Hepatocyte (in vitro differentiated cells): ENCODE data around the gene OTOP3.

Experiments used
- EZH2 ChIP-seq: fragments of 200-600 bp; sonication (generic); IDR thresholded peaks from 2 replicates; pipeline ENCODE4 v1.6.1; 2016; ENCODE audit warnings: antibody characterized with exemption, mild to moderate bottlenecking, borderline replicate concordance
- EZH2phosphoT487 ChIP-seq: fragments of 200-600 bp; sonication (generic); IDR thresholded peaks from one replicate; pipeline ENCODE4 v1.6.1; 2018; ENCODE audit warnings: antibody characterized with exemption, mild to moderate bottlenecking, low read depth, moderate library complexity; ENCODE audit not compliant: unreplicated experiment, severe bottlenecking
- TF ChIP-seq, protein P1 (sequence below): fragments of 200-600 bp; sonication (generic); IDR thresholded peaks from 2 replicates; pipeline ENCODE4 v1.5.1; 2016; ENCODE audit warnings: antibody characterized with exemption, mild to moderate bottlenecking; ENCODE audit not compliant: poor library complexity

DNA sequence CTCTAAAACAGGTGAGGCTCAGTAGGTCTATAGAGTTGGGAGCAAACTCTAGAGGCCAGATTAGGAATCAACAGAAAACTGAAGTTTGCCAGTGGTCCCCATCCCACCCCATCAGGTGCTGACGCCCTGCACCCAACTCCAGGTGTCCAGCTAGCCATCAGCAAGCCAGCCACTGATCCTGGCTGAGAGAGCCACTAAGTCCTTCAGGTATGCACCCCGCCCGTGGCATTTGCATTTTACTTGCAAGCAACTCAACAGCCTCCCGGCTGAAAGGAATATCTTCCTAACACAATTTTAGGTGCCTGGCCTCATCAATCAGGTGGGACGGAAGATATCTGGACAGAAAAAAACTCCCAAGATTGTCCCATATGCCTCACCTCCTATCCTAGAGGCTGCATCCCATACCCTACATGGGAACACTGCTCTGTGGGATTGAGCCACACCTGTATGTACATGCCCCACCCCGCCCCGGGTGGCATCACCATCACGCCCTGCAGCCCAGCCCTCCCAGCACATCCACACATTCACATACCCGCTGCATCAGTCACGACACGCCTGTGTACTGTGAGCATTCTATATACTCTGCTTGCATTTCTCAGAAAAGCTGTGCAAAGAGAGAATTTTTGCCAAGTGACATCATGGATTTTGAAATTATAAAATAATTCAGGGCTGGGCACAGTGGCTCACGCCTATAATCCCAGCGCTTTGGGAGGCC lies 8.3 kb downstream of the OTOP3 start:
- TF ChIP-seq, protein P1, sequence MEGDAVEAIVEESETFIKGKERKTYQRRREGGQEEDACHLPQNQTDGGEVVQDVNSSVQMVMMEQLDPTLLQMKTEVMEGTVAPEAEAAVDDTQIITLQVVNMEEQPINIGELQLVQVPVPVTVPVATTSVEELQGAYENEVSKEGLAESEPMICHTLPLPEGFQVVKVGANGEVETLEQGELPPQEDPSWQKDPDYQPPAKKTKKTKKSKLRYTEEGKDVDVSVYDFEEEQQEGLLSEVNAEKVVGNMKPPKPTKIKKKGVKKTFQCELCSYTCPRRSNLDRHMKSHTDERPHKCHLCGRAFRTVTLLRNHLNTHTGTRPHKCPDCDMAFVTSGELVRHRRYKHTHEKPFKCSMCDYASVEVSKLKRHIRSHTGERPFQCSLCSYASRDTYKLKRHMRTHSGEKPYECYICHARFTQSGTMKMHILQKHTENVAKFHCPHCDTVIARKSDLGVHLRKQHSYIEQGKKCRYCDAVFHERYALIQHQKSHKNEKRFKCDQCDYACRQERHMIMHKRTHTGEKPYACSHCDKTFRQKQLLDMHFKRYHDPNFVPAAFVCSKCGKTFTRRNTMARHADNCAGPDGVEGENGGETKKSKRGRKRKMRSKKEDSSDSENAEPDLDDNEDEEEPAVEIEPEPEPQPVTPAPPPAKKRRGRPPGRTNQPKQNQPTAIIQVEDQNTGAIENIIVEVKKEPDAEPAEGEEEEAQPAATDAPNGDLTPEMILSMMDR, result no peak
- TF ChIP-seq EZH2 (no peak), EZH2phosphoT487 (no peak)
